ENCODE results near the gene TANC1. TPM values are rescaled to one million over a fixed set of nuclear protein-coding genes. Genes with fewer than 3 reads are reported as not detected.

Gene TANC1
- total and polyA plus RNA-seq, 2 donors (not counting 3 experiments of a cell fraction or from before 2014, with no cell fraction given) = 58.9 to 99.4 TPM

- H3K9me3 ChIP-seq (replicated peaks; ENCODE audit: control insufficient read depth, insufficient read depth, low read length) = no peaks in the 10 kb centered on the region
- intact Hi-C loops (cut with micrococcal nuclease) = no loop called here
- no peaks in the 10 kb centered on the region for H3K9me1 ChIP-seq (replicated peaks; ENCODE audit: control insufficient read depth, extremely low read depth, insufficient read depth, low read length)
- ChIA-PET POLR2A (no interaction called here), CTCF (no interaction called here)
- H3K4me3 ChIP-seq (replicated peaks in 1 of 3; ENCODE audit: insufficient read depth in 1 of 3, low read depth in 1 of 3, low read length in 3 of 3) = no peak overlapping the region
- no peak overlapping the region for H3K27ac ChIP-seq (ENCODE audit: insufficient read depth, low read depth, low read length)
- dilution Hi-C loops (cut with MboI; ENCODE audit: extremely low pct_ligation_motif_present, low sequenced_read_pairs) = no loop called here
- no peaks in the 10 kb centered on the region for H3K36me3 ChIP-seq (ENCODE audit: control insufficient read depth in 2 of 2, extremely low read depth in 1 of 2, insufficient read depth in 2 of 2, low read length in 2 of 2)
- no TSS peak for BruUV-seq (replicated peaks)
- no peak overlapping the region for H3K9ac ChIP-seq (replicated peaks; ENCODE audit: extremely low read depth, insufficient read depth, low read length)
- FAIRE-seq (no peak), DNase-seq (ENCODE audit: low read depth, low spot score) (no peak)
- H3K27me3 ChIP-seq (ENCODE audit: control insufficient read depth in 2 of 2, insufficient read depth in 2 of 2, low read length in 2 of 2) = no peaks in the 10 kb centered on the region
- peaks cover 13% of the 10 kb centered on the region for H3K4me1 ChIP-seq (ENCODE audit: control insufficient read depth, extremely low read depth, insufficient read depth, low read length)
- no peaks in the 10 kb centered on the region for H4K20me1 ChIP-seq (replicated peaks; ENCODE audit: control insufficient read depth, extremely low read depth, insufficient read depth, low read length)
- TF ChIP-seq CTCF (IDR thresholded peaks at IDR 0.05; ENCODE audit: extremely low read depth in 1 of 2, insufficient read depth in 1 of 2, low read depth in 1 of 2, low read length in 2 of 2) (no peak), MYC (IDR thresholded peaks at IDR 0.05; ENCODE audit: low read depth, low read length) (no peak), JUN (IDR thresholded peaks at IDR 0.05; ENCODE audit: borderline replicate concordance, insufficient read depth, insufficient read length, low read depth) (no peak), POLR2A (IDR thresholded peaks at IDR 0.05; ENCODE audit: low read depth, low read length) (no peak), GATA2 (IDR thresholded peaks at IDR 0.05; ENCODE audit: insufficient read depth, insufficient read length, low read depth, low read length) (no peak), FOS (IDR thresholded peaks at IDR 0.05; ENCODE audit: borderline replicate concordance, insufficient read depth, low read length) (no peak), EZH2 (IDR thresholded peaks at IDR 0.05; ENCODE audit: borderline replicate concordance, low read depth, low read length, severe bottlenecking) (no peak), MAX (IDR thresholded peaks at IDR 0.05; ENCODE audit: insufficient read depth, insufficient read length) (no peak), POLR2AphosphoS5 (IDR thresholded peaks at IDR 0.05; ENCODE audit: insufficient read depth, low read depth, low read length) (no peak)
- H3K79me2 ChIP-seq (ENCODE audit: control insufficient read depth, insufficient read depth, low read length) = no peaks in the 10 kb centered on the region
- H3K4me2 ChIP-seq (ENCODE audit: insufficient read depth, low read length) = no peak overlapping the region
- no peak overlapping the region for H2AFZ ChIP-seq (ENCODE audit: low read depth, low read length)
Observed at GRCh38 chr2:159252905-159253304, 284.5 kb downstream of the TANC1 start.
